Activated T-helper 2 cell treated with anti-CD3 and anti-CD28 coated beads, Interferon-gamma antibody, Interleukin-2, Interleukin-4, amounts not matched to agents 10 μg/mL and 5 μg/mL and 100 μg/mL, durations not matched to agents 14 hours and 24 hours and 36 hours (primary cell): ENCODE data around the gene FLNB. TPM values are rescaled to one million over a fixed set of nuclear protein-coding genes. Genes with fewer than 3 reads are reported as not detected.

Source experiments
- DNase-seq: peaks from one replicate; pipeline ENCODE4 v3.0.0; 2021; ENCODE audit warnings: low spot score
- H3K27ac Mint-ChIP-seq: one replicate; pipeline ENCODE4 v1.8.0; 2021; ENCODE audit warnings: mixed read lengths
- H3K27me3 Mint-ChIP-seq: one replicate; pipeline ENCODE4 v1.8.0; 2021; ENCODE audit warnings: low read depth, mixed read lengths
- H3K36me3 Mint-ChIP-seq: one replicate; pipeline ENCODE4 v1.8.0; 2021; ENCODE audit warnings: low read depth, mixed read lengths
- H3K4me1 Mint-ChIP-seq: one replicate; pipeline ENCODE4 v1.8.0; 2021; ENCODE audit warnings: low read depth, mixed read lengths
- H3K4me3 Mint-ChIP-seq: one replicate; pipeline ENCODE4 v1.8.0; 2021; ENCODE audit warnings: low read depth, mild to moderate bottlenecking, moderate library complexity, mixed read lengths
- H3K9me3 Mint-ChIP-seq: one replicate; pipeline ENCODE4 v1.8.0; 2021; ENCODE audit warnings: mixed read lengths
- intact Hi-C: fragments of 100-400 bp; cut with micrococcal nuclease; formaldehyde crosslinking; loops from one replicate; pipeline ENCODE4 v1.15.1; 2023
- total RNA-seq: library from RNA; stranded (reverse); gene quantifications from 2 replicates; pipeline ENCODE4 v1.2.3, GENCODE V29; 2022

Gene FLNB
- total RNA-seq, 1 donor from 2014 or later, result 35.6 TPM

GRCh38 chr3:57968501-57968900 is 39.7 kb upstream of the FLNB start:
- DNase-seq, result no peak
- peaks cover 8% of the 10 kb centered on the region for H3K4me1 Mint-ChIP-seq
- intact Hi-C loops, result no loop called here
- H3K27ac Mint-ChIP-seq, result no peak overlapping the region
- H3K36me3 Mint-ChIP-seq, result no peaks in the 10 kb centered on the region
- H3K4me3 Mint-ChIP-seq, result no peak overlapping the region
- H3K27me3 Mint-ChIP-seq, result no peaks in the 10 kb centered on the region
- no peaks in the 10 kb centered on the region for H3K9me3 Mint-ChIP-seq

GRCh38 chr3:57971975-57972374 is 36.2 kb upstream of the FLNB start:
- Mint-ChIP-seq H3K36me3 (no peaks in the 10 kb centered on the region), H3K9me3 (no peaks in the 10 kb centered on the region), H3K27me3 (no peaks in the 10 kb centered on the region), H3K4me3 (no peak overlapping the region), H3K4me1 (peaks cover 8% of the 10 kb centered on the region), H3K27ac (no peak overlapping the region)
- no peak for DNase-seq
- intact Hi-C loops, result no loop called here

GRCh38 chr3:57972531-57973111 is 35.6 kb upstream of the FLNB start:
- Mint-ChIP-seq H3K27ac (no peak overlapping the region), H3K4me3 (no peak overlapping the region), H3K4me1 (peaks cover 3% of the 10 kb centered on the region), H3K36me3 (no peaks in the 10 kb centered on the region), H3K27me3 (no peaks in the 10 kb centered on the region), H3K9me3 (no peaks in the 10 kb centered on the region)
- no peak for DNase-seq
- intact Hi-C loops, result no loop called here

- no peak overlapping the region for H3K27ac Mint-ChIP-seq
- DNase-seq, result no peak
- H3K27me3 Mint-ChIP-seq, result no peaks in the 10 kb centered on the region
- H3K4me1 Mint-ChIP-seq, result peaks cover 4% of the 10 kb centered on the region
- no peaks in the 10 kb centered on the region for H3K9me3 Mint-ChIP-seq
- intact Hi-C loops, result no loop called here
- no peaks in the 10 kb centered on the region for H3K36me3 Mint-ChIP-seq
- no peak overlapping the region for H3K4me3 Mint-ChIP-seq
Observed at GRCh38 chr3:57973715-57974477, 34.3 kb upstream of the FLNB start.

GRCh38 chr3:57974796-57975388 is 33.3 kb upstream of the FLNB start:
- Mint-ChIP-seq H3K27ac (no peak overlapping the region), H3K27me3 (no peaks in the 10 kb centered on the region), H3K9me3 (no peaks in the 10 kb centered on the region), H3K4me1 (peaks cover 4% of the 10 kb centered on the region), H3K4me3 (no peak overlapping the region), H3K36me3 (no peaks in the 10 kb centered on the region)
- no peak for DNase-seq
- intact Hi-C loops, result no loop called here

GRCh38 chr3:57977818-57978235 is 30.4 kb upstream of the FLNB start:
- Mint-ChIP-seq H3K27ac (no peak overlapping the region), H3K4me1 (peaks cover 9% of the 10 kb centered on the region), H3K27me3 (no peaks in the 10 kb centered on the region), H3K4me3 (no peak overlapping the region), H3K36me3 (no peaks in the 10 kb centered on the region), H3K9me3 (no peaks in the 10 kb centered on the region)
- DNase-seq, result no peak
- intact Hi-C loops, result no loop called here

- H3K27me3 Mint-ChIP-seq, result no peaks in the 10 kb centered on the region
- peaks cover 12% of the 10 kb centered on the region for H3K4me1 Mint-ChIP-seq
- no peak overlapping the region for H3K4me3 Mint-ChIP-seq
- H3K9me3 Mint-ChIP-seq, result no peaks in the 10 kb centered on the region
- intact Hi-C loops, result no loop called here
- H3K36me3 Mint-ChIP-seq, result no peaks in the 10 kb centered on the region
- no peak overlapping the region for H3K27ac Mint-ChIP-seq
- no peak for DNase-seq
Observed at GRCh38 chr3:57978316-57978715, 29.9 kb upstream of the FLNB start.

GRCh38 chr3:57980416-57980815 is 27.8 kb upstream of the FLNB start:
- Mint-ChIP-seq H3K4me1 (peaks cover 23% of the 10 kb centered on the region), H3K4me3 (no peak overlapping the region), H3K9me3 (no peaks in the 10 kb centered on the region), H3K27me3 (no peaks in the 10 kb centered on the region), H3K27ac (no peak overlapping the region), H3K36me3 (peaks cover 3% of the 10 kb centered on the region)
- no peak for DNase-seq
- intact Hi-C loops, result loop anchor here (5.0 kb wide), 1 partner anchor 223 kb away; the partner anchor contains the start of gene SLMAP

GRCh38 chr3:57981483-57982087 is 26.6 kb upstream of the FLNB start:
- H3K9me3 Mint-ChIP-seq, result no peaks in the 10 kb centered on the region
- peak overlapping the region; percentile 22 for H3K27ac Mint-ChIP-seq
- H3K4me3 Mint-ChIP-seq, result no peak overlapping the region
- H3K4me1 Mint-ChIP-seq, result peaks cover 23% of the 10 kb centered on the region
- peaks cover 3% of the 10 kb centered on the region for H3K36me3 Mint-ChIP-seq
- intact Hi-C loops, result loop anchor here (2.0 to 5.0 kb wide), 2 partner anchors 27 to 224 kb away; partner anchors contain the start of genes FLNB and SLMAP
- no peak for DNase-seq
- no peaks in the 10 kb centered on the region for H3K27me3 Mint-ChIP-seq

GRCh38 chr3:57982561-57983243 is 25.5 kb upstream of the FLNB start:
- H3K27me3 Mint-ChIP-seq, result no peaks in the 10 kb centered on the region
- intact Hi-C loops, result loop anchor here (2.0 to 5.0 kb wide), 2 partner anchors 26 to 225 kb away; partner anchors contain the start of genes FLNB and SLMAP
- DNase-seq, result no peak

GRCh38 chr3:57983734-57984518 is 24.3 kb upstream of the FLNB start:
- H3K27ac Mint-ChIP-seq, result peak overlapping the region; percentile 91
- peaks cover 3% of the 10 kb centered on the region for H3K36me3 Mint-ChIP-seq
- H3K4me1 Mint-ChIP-seq, result peaks cover 19% of the 10 kb centered on the region
- H3K9me3 Mint-ChIP-seq, result no peaks in the 10 kb centered on the region
- H3K4me3 Mint-ChIP-seq, result peak overlapping the region; percentile 10
- H3K27me3 Mint-ChIP-seq, result no peaks in the 10 kb centered on the region
- intact Hi-C loops, result loop anchor here (2.0 to 5.0 kb wide), 2 partner anchors 25 to 227 kb away; partner anchors contain the start of genes FLNB and SLMAP
- DNase-seq, result peak; percentile 64

More at GRCh38 chr3:57982561-57983243, 25.5 kb upstream of the FLNB start:
- Mint-ChIP-seq H3K4me1 (peaks cover 23% of the 10 kb centered on the region), H3K4me3 (no peak overlapping the region), H3K9me3 (no peaks in the 10 kb centered on the region), H3K36me3 (peaks cover 3% of the 10 kb centered on the region), H3K27ac (peak overlapping the region; percentile 72)
